HG03066 (cell line): ENCODE measurements around the gene PDZK1.
"Not testable (repeated sequence)": the region's sequence is repeated elsewhere in the genome, so short reads cannot be mapped to it uniquely, and the experiment has no call there.

Experiments used
- ATAC-seq: cut with Tn5 transposase; IDR thresholded peaks from one replicate; pipeline ENCODE4 v1.9.1; 2021; ENCODE audit warnings: low read depth; ENCODE audit not compliant: unreplicated experiment

PDZK1 gene

GRCh38 chr1:145665015-145665414 is 42.2 kb downstream of the PDZK1 start:
- ATAC-seq, result not testable (repeated sequence)

DNA sequence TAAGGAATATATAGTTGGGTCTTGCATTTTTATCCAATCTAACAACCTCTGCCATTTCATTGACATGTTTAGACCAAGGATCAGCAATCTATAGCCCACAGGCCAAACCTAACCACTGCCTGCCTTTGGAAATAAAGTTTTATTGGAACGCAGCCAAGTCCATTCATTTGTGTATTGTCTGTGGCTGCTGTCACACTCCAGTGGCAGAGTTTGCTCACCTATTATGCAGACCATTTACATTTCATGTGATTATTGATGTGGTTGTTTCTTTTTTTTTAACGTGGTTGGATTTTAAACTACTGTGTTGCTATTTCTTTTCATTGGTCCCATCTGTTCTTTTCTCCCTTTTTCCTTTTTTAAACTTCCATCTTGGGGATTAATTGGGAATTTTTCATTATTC is 44.7 kb downstream of the PDZK1 start:
- ATAC-seq, result not testable (repeated sequence)

- ATAC-seq, result not testable (repeated sequence)
These were observed 50.8 kb downstream of the PDZK1 start for GRCh38 chr1:145656245-145656943.

- ATAC-seq, result not testable (repeated sequence)
These were observed 63.2 kb downstream of the PDZK1 start for GRCh38 chr1:145643990-145644389.

- not testable (repeated sequence) for ATAC-seq
These were observed 65.3 kb downstream of the PDZK1 start for GRCh38 chr1:145641886-145642285.

DNA sequence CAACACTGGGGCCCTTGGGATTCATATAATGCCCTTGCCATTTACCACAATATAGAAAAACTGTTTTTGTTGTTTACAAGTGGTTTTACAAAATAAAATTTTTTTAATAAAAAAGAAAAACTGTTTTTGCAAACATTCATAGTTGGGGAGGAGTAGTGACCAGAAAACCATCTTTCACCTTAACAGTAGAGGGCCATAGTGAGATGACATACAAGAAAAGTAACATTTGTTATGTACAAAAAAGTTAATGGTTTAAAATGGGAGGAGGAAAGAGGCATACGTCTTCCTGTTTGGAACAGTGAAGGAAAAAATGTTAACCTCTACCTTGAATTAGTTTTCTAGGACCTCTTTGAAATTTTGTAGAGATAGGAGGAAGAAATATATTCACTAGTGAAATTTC is 70.9 kb downstream of the PDZK1 start:
- not testable (repeated sequence) for ATAC-seq

GRCh38 chr1:145622177-145622576 is 85.0 kb downstream of the PDZK1 start:
- ATAC-seq, result not testable (repeated sequence)
